ENCODE results near the gene IGFBP5.

IGFBP5 gene

DNA sequence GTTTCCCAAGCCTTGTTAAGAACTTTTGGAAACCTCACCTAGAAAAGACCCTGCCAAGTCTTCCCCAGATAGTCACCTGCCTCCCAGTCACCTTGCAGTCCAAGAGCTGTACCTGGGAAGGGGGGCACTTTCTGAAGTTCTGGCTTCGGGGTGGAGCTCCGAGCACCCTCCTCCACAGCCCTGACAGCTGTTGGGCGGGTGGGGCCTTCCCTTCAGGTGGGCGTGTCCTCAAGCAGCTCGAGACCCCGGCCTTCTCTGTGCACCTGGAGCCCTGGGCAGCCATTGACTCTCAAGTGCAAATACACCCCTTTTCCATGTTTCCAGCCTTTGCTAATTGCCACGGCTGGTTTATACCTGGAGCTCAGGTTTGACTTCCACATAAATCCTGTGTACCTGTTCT is 37.0 kb upstream of the IGFBP5 start:
- Histone ChIP-seq H3K9ac (ENCODE audit: low read length in 2 of 2) (no peak overlapping the region), H3K4me1 (ENCODE audit: control insufficient read depth, insufficient read depth, low read length) (peaks cover 26% of the 10 kb centered on the region), H3K9me3 (ENCODE audit: control insufficient read depth in 2 of 2, low read length in 2 of 2) (no peaks in the 10 kb centered on the region), H3K27me3 (ENCODE audit: control insufficient read depth in 1 of 2, insufficient read depth in 2 of 2, low read length in 2 of 2) (no peaks in the 10 kb centered on the region), H3K4me3 (ENCODE audit: low read length in 2 of 2) (no peak overlapping the region), H3K27ac (ENCODE audit: low read length) (no peak overlapping the region), H3K36me3 (ENCODE audit: control insufficient read depth in 2 of 2, insufficient read depth in 2 of 2, low read length in 2 of 2) (no peaks in the 10 kb centered on the region)

DNA sequence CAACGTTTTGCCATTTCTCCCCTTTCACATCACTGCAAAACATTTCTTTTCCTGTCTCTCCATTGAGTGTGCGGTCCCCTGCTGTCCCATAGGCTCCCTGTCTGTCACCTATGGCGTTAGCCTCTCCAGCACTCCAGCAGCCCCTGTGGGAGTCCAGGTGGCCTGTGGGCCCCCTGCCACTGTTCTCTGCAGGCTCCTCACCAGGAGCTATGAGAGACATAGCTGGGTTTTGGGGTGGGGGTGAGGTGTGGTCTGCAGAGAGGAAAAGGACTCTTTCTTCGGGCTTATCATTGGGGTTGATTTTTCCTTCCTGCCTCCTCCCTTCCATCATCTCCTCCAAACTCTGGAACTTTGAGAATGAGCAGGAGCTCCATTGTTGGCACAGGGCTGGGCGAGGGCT is 36.1 kb upstream of the IGFBP5 start:
- H3K9me3 ChIP-seq (ENCODE audit: control insufficient read depth in 2 of 2, low read length in 2 of 2): no peaks in the 10 kb centered on the region
- no peak overlapping the region for H3K27ac ChIP-seq (ENCODE audit: low read length)
- H3K4me1 ChIP-seq (ENCODE audit: control insufficient read depth, insufficient read depth, low read length): peaks cover 24% of the 10 kb centered on the region
- H3K9ac ChIP-seq (ENCODE audit: low read length in 2 of 2): no peak overlapping the region
- H3K4me3 ChIP-seq (ENCODE audit: low read length in 2 of 2): no peak overlapping the region
- no peaks in the 10 kb centered on the region for H3K27me3 ChIP-seq (ENCODE audit: control insufficient read depth in 1 of 2, insufficient read depth in 2 of 2, low read length in 2 of 2)
- H3K36me3 ChIP-seq (ENCODE audit: control insufficient read depth in 2 of 2, insufficient read depth in 2 of 2, low read length in 2 of 2): no peaks in the 10 kb centered on the region

DNA sequence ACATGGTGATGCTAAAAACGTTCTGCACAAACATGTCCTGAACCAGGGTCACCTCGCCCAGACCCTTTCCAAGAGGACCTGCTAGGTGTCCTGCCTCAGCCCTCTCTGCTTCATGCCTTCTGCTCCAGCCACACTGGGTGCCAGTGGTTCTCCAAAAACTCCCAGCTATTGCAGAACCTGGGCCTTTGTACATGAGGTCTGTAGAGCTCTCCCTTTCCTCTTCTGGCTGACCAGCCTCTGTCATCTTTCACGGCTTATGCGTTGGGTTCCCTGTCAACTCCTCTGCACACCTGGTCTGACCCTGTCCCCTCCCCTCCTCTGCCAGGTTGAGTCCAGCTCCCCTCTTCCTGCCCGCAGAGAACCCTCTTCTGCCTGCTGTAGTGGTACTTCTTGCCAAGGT is 35.5 kb upstream of the IGFBP5 start:
- Histone ChIP-seq H3K36me3 (ENCODE audit: control insufficient read depth in 2 of 2, insufficient read depth in 2 of 2, low read length in 2 of 2) (no peaks in the 10 kb centered on the region), H3K4me3 (ENCODE audit: low read length in 2 of 2) (no peak overlapping the region), H3K4me1 (ENCODE audit: control insufficient read depth, insufficient read depth, low read length) (peaks cover 18% of the 10 kb centered on the region), H3K27ac (ENCODE audit: low read length) (no peak overlapping the region), H3K27me3 (ENCODE audit: control insufficient read depth in 1 of 2, insufficient read depth in 2 of 2, low read length in 2 of 2) (no peaks in the 10 kb centered on the region), H3K9me3 (ENCODE audit: control insufficient read depth in 2 of 2, low read length in 2 of 2) (no peaks in the 10 kb centered on the region), H3K9ac (ENCODE audit: low read length in 2 of 2) (no peak overlapping the region)

DNA sequence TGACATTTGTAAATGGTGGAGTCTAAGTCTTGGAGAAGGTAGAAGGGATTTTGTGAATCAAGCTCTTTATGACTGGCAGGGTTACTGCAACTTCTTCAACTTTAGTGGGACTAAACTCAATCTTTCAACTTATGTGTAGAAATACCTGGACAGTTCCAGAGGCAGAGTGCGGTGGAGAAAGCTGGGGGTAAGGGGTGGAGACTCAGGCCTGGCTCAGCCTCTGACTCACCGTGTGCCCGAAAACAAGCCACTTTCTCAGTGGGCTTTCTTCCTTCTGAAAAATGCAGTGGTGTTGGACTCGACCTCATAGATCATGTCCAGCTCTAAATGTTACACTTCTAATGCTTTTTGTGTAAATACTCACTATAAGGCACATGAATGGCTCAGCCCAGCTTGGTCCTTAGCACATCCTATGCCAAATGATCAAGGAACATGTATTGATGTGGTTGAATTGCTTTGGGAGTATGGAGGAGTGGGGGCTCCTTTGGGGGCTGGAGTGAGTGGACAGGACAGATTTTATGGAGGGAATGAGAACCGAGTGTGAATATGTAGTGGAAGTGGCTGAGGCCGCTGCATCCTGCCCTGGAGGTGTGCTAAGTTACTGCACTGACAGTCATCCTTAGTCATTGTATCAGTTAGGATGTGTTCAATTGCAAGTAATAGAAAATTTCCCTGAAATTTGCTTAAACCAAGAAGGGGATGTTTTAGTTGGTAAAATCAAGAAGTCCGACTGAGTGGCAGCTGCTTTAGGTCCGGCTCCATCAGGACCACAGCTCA is 32.2 kb upstream of the IGFBP5 start:
- Histone ChIP-seq H3K9me3 (ENCODE audit: control insufficient read depth in 2 of 2, low read length in 2 of 2) (no peaks in the 10 kb centered on the region), H3K27ac (ENCODE audit: low read length) (no peak overlapping the region), H3K9ac (ENCODE audit: low read length in 2 of 2) (no peak overlapping the region), H3K27me3 (ENCODE audit: control insufficient read depth in 1 of 2, insufficient read depth in 2 of 2, low read length in 2 of 2) (no peaks in the 10 kb centered on the region), H3K36me3 (ENCODE audit: control insufficient read depth in 2 of 2, insufficient read depth in 2 of 2, low read length in 2 of 2) (no peaks in the 10 kb centered on the region), H3K4me3 (ENCODE audit: low read length in 2 of 2) (no peak overlapping the region), H3K4me1 (ENCODE audit: control insufficient read depth, insufficient read depth, low read length) (peaks cover 6% of the 10 kb centered on the region)

DNA sequence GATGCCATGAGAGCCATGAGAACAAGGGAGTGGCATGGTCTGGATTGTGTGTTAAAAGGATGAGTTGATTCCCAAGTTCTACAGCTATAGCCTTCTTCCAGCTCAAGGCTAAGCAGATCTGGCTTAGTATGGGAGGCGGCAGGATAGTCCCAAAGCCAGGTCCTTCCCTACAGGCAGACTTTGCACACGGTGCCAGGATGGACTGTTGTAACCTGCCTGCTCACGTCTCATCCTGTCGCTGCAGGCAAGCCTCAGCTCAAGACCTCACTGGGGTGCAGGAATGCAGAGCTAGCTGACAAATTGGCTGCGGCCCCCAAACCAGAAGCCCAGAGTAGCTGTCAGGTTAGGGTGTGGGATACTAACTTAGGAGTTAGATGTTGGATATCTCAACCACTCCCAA is 28.8 kb upstream of the IGFBP5 start:
- H3K9ac ChIP-seq (ENCODE audit: low read length in 2 of 2): no peak overlapping the region
- no peaks in the 10 kb centered on the region for H3K27me3 ChIP-seq (ENCODE audit: control insufficient read depth in 1 of 2, insufficient read depth in 2 of 2, low read length in 2 of 2)
- no peaks in the 10 kb centered on the region for H3K4me1 ChIP-seq (ENCODE audit: control insufficient read depth, insufficient read depth, low read length)
- H3K9me3 ChIP-seq (ENCODE audit: control insufficient read depth in 2 of 2, low read length in 2 of 2): no peaks in the 10 kb centered on the region
- no peak overlapping the region for H3K27ac ChIP-seq (ENCODE audit: low read length)
- no peaks in the 10 kb centered on the region for H3K36me3 ChIP-seq (ENCODE audit: control insufficient read depth in 2 of 2, insufficient read depth in 2 of 2, low read length in 2 of 2)
- no peak overlapping the region for H3K4me3 ChIP-seq (ENCODE audit: low read length in 2 of 2)

DNA sequence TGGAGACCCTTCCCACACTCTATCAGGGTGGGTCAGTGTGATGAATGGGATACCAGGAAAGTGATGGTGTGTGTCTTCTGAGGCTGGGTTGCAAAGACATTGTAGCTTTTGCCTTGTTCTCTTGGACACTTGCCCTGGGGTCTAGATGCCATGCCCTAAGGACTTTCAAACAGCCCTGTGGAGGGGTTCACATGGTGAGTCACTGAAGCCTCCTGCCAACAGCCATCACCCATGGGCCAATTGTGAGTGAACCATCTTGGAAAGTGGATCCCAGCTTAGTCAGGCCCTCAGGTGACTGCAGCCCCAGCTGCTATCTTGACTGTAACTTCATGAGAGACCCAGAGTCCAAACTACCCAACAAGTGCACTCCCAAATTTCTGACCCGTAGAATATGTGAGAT is 25.8 kb upstream of the IGFBP5 start:
- Histone ChIP-seq H3K9me3 (ENCODE audit: control insufficient read depth in 2 of 2, low read length in 2 of 2) (no peaks in the 10 kb centered on the region), H3K4me1 (ENCODE audit: control insufficient read depth, insufficient read depth, low read length) (peaks cover 12% of the 10 kb centered on the region), H3K36me3 (ENCODE audit: control insufficient read depth in 2 of 2, insufficient read depth in 2 of 2, low read length in 2 of 2) (no peaks in the 10 kb centered on the region), H3K9ac (ENCODE audit: low read length in 2 of 2) (no peak overlapping the region), H3K4me3 (ENCODE audit: low read length in 2 of 2) (no peak overlapping the region), H3K27me3 (ENCODE audit: control insufficient read depth in 1 of 2, insufficient read depth in 2 of 2, low read length in 2 of 2) (no peaks in the 10 kb centered on the region), H3K27ac (ENCODE audit: low read length) (no peak overlapping the region)

DNA sequence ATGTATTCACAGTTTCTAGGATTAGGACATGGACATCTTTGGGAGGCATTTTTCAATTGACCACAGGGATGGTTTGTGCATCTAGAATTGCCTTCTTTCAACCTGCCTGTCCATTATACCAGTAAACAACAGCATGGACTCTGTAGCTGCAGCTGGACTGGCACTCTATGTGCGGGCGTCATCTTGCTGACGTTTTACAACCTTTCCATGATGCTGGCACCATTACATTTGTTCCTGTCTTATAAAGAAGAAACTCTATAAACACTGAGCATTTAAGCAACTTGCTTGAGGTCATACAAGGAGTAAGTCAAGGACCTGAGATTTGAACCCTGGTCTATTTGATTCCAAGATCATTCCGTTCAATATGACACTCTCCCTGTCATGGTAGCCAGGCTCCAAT is 25.4 kb upstream of the IGFBP5 start:
- Histone ChIP-seq H3K4me1 (ENCODE audit: control insufficient read depth, insufficient read depth, low read length) (peaks cover 13% of the 10 kb centered on the region), H3K9me3 (ENCODE audit: control insufficient read depth in 2 of 2, low read length in 2 of 2) (no peaks in the 10 kb centered on the region), H3K9ac (ENCODE audit: low read length in 2 of 2) (no peak overlapping the region), H3K27ac (ENCODE audit: low read length) (no peak overlapping the region), H3K36me3 (ENCODE audit: control insufficient read depth in 2 of 2, insufficient read depth in 2 of 2, low read length in 2 of 2) (no peaks in the 10 kb centered on the region), H3K4me3 (ENCODE audit: low read length in 2 of 2) (no peak overlapping the region), H3K27me3 (ENCODE audit: control insufficient read depth in 1 of 2, insufficient read depth in 2 of 2, low read length in 2 of 2) (no peaks in the 10 kb centered on the region)

DNA sequence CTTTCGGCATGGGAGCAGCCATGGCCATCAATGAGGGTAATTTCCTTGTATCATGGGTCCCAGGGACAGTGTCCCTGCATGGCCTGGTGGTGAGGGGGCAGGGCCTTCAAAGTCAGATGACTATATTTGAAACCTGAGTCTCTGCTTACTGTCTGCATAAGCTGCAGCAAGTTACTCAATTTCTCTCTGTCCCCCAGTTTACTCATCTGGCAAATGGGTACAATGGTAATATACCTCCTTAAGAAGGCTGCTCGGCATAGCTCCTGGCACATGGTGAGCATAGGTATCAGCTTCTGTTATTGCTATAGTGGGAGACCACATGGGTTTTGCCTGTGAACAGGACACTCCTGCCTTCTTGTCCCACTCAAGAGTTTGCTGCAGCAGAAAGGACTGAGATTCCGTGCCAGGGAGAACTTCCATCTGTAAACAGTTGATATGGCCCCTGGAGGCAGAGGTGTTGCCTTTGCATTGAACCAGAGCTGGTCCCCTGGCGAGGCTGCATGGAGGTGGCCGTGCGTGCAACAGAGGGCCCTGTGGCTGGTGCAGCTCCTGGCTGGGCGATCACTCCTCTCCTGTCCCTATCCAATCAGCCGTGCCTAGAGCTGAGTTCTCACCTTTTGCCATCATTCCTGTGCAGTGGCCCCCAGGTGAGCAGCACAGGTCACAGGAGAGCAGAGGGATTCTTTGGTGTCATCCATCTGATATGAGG is 22.7 kb upstream of the IGFBP5 start:
- Histone ChIP-seq H3K9me3 (ENCODE audit: control insufficient read depth in 2 of 2, low read length in 2 of 2) (no peaks in the 10 kb centered on the region), H3K27me3 (ENCODE audit: control insufficient read depth in 1 of 2, insufficient read depth in 2 of 2, low read length in 2 of 2) (no peaks in the 10 kb centered on the region), H3K4me1 (ENCODE audit: control insufficient read depth, insufficient read depth, low read length) (peaks cover 25% of the 10 kb centered on the region), H3K9ac (ENCODE audit: low read length in 2 of 2) (no peak overlapping the region), H3K27ac (ENCODE audit: low read length) (no peak overlapping the region), H3K36me3 (ENCODE audit: control insufficient read depth in 2 of 2, insufficient read depth in 2 of 2, low read length in 2 of 2) (no peaks in the 10 kb centered on the region), H3K4me3 (ENCODE audit: low read length in 2 of 2) (no peak overlapping the region)

DNA sequence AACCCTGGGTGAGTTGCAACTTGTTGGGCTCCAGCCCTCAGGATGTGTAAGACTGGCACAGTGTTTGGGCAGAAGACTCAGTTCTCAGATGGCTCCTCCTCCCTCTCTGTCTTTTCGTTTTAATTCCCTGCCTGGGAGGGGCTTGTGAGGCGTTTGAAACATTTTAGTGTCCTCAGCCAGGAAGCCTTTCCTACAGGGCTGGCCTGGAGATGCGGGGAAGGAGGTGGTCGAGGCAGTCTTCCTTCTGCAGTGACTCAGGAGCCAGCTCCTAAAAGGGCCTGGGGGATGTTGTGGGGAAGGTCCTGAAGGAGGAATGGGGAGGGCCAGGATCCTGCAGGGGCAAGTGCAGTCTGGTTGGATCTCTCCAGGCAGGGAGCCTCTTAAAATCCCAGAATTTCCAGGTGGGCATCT is 22.1 kb upstream of the IGFBP5 start:
- Histone ChIP-seq H3K4me1 (ENCODE audit: control insufficient read depth, insufficient read depth, low read length) (peaks cover 25% of the 10 kb centered on the region), H3K9me3 (ENCODE audit: control insufficient read depth in 2 of 2, low read length in 2 of 2) (no peaks in the 10 kb centered on the region), H3K27me3 (ENCODE audit: control insufficient read depth in 1 of 2, insufficient read depth in 2 of 2, low read length in 2 of 2) (no peaks in the 10 kb centered on the region), H3K27ac (ENCODE audit: low read length) (no peak overlapping the region), H3K9ac (ENCODE audit: low read length in 2 of 2) (no peak overlapping the region), H3K36me3 (ENCODE audit: control insufficient read depth in 2 of 2, insufficient read depth in 2 of 2, low read length in 2 of 2) (no peaks in the 10 kb centered on the region), H3K4me3 (ENCODE audit: low read length in 2 of 2) (no peak overlapping the region)

DNA sequence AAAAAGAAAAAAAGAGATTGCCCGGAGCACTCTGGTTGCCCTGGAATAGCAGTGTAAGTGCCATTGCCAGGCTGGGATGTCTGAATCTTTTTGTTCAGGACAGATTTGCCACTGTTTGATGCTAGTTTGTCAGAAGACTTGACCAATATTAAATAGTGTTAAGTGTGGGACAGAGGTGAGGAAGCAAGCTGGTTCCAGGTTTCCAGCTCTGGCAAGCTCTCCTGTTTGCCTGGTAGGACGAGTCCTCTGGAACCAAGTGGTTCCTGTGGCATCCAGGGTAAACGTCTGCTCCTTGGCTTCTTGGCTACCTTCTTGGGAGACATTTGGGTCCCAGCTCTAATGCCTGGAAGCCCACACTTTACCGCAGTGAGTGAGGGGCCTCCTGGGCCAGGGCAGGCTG is 20.8 kb upstream of the IGFBP5 start:
- H3K4me3 ChIP-seq (ENCODE audit: low read length in 2 of 2): no peak overlapping the region
- peaks cover 37% of the 10 kb centered on the region for H3K4me1 ChIP-seq (ENCODE audit: control insufficient read depth, insufficient read depth, low read length)
- no peak overlapping the region for H3K27ac ChIP-seq (ENCODE audit: low read length)
- no peaks in the 10 kb centered on the region for H3K9me3 ChIP-seq (ENCODE audit: control insufficient read depth in 2 of 2, low read length in 2 of 2)
- H3K36me3 ChIP-seq (ENCODE audit: control insufficient read depth in 2 of 2, insufficient read depth in 2 of 2, low read length in 2 of 2): no peaks in the 10 kb centered on the region
- H3K27me3 ChIP-seq (ENCODE audit: control insufficient read depth in 1 of 2, insufficient read depth in 2 of 2, low read length in 2 of 2): no peaks in the 10 kb centered on the region
- H3K9ac ChIP-seq (ENCODE audit: low read length in 2 of 2): no peak overlapping the region

DNA sequence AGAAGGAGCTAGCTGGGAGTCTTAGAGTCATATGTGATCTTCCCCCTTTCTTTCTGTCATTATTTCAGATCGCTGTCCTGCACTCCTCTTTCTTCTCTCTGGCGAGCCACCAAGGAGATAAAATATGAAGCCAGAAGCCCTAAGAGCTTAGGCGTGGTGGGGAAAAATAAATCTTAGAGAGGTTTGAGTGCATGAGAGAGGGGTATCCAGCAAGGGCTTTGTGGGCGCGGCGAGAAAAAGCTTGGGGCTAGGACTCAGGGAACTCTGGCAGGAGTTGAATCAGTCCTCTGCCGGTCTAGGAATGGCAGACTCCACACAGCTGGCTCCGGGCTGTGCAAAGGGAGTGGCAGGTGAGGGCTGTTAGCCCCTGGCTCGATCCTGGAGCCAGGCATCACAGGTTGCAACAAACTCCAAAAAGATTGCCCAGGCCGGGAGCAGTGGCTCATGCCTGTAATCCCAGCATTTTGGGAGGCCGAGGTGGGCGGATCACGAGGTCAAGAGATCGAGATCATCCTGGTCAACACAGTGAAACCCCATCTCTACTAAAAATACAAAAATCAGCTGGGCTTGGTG is 20.1 kb upstream of the IGFBP5 start:
- no peaks in the 10 kb centered on the region for H3K9me3 ChIP-seq (ENCODE audit: control insufficient read depth in 2 of 2, low read length in 2 of 2)
- H3K27me3 ChIP-seq (ENCODE audit: control insufficient read depth in 1 of 2, insufficient read depth in 2 of 2, low read length in 2 of 2): no peaks in the 10 kb centered on the region
- no peaks in the 10 kb centered on the region for H3K36me3 ChIP-seq (ENCODE audit: control insufficient read depth in 2 of 2, insufficient read depth in 2 of 2, low read length in 2 of 2)
- no peak overlapping the region for H3K9ac ChIP-seq (ENCODE audit: low read length in 2 of 2)
- H3K4me3 ChIP-seq (ENCODE audit: low read length in 2 of 2): no peak overlapping the region
- peaks cover 43% of the 10 kb centered on the region for H3K4me1 ChIP-seq (ENCODE audit: control insufficient read depth, insufficient read depth, low read length)
- H3K27ac ChIP-seq (ENCODE audit: low read length): no peak overlapping the region

Data from stomach smooth muscle (tissue), 2 donors.